HG03342 (cell line): ENCODE measurements around the gene GRM2.
A peak's percentile ranks its signal among the peaks of the same experiment; 100 is the strongest.

Experiments
- ATAC-seq: cut with Tn5 transposase; IDR thresholded peaks from one replicate; pipeline ENCODE4 v1.9.1; 2021; ENCODE audit warnings: mild to moderate bottlenecking, moderate library complexity; ENCODE audit not compliant: unreplicated experiment

Gene GRM2

DNA sequence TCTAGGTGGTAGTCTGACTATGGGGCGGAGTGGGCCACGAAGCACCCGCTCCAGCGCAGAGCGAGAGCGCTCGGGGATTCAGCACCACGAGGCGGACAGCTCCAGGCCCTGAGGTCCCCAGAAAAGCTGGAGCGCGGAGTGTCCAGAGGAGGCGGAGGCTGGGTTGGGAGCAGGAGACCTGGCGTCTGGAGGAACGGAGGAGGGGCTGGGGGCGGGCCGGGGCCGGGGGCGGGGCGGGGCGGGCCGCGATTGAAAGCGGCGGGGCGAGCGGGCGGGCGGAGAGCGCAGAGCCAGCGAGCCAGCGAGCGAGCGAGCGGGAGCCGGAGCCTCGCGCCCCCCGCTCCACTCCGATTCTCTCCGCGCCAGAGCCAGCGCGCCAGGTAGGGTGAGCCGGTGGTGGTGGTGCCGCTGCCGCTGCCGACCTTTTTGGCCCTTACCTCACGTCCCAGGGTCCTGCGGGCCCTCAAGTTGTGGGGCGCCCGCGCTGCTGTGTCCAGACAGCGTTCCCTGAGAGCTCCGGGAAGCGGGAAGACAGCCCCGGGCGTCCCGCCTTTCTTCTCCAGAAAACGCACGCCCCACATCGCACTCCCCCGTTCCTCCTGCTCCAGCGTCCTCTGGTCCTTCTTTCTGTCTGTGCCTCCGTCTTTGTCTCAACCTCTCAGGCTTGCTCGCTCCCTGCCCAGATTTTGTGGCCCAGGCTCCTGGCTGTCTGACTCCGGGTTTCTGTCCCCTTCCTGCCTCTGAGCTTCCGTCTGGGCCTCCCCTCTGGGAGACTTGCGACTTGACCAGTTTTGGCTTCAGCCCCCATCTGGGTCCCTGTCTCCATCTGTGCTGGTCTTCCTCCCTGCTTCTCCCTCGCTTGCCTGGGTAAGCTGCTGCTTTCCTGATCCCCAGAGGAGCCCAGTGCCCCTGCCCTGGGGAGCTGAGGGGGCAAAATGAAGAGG, at the start of gene GRM2:
Gene GRM2 (plus strand): TSS at position 281 of the 944 bp plus-strand sequence. CDS start 1,916 bp downstream, outside the sequence.
- no peak for ATAC-seq

GRCh38 chr3:51657234-51657633, 49.6 kb upstream of the GRM2 start:
- no peak for ATAC-seq

DNA sequence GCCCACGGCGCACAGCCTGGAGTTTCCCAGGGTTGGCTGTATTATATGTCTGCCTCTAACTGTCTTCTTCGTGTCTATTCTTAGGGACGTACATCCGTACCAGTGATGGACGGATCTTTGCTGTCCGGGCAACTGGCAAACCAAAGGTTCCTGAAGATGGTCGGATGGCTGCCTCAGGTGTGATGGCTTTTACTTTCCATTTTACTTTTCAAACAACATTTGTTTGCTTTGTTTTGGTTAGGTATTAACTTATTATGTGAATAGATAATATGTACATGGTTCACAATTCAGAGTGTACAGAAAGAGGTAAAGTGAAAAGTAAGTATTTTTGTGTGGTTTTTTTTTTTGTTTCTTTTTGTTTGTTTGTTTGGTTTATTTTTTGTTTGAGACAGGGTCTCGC, 46.9 kb upstream of the GRM2 start:
- no peak for ATAC-seq

- ATAC-seq = no peak
Measured at GRCh38 chr3:51662456-51662855, 44.4 kb upstream of the GRM2 start.

DNA sequence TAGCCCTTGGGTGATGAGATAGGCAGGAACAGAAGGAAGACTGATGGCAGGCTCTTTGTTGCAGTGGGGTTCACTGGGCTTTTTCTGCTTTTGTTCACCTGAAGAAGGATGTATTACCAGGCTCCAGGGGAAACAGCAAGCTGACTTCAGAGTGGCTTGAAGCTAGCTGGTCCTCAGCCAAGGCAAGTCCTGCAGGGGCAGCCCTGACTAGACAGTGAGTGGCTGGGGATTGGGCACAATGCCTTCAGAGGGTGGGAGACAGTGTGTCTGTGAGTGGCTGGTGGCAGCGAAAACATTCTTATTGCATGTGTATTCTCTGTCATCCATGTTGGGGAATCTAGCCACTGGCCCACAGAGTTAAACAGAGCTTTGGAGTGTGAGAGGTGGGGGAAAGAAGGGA, 38.1 kb upstream of the GRM2 start:
- ATAC-seq = no peak

GRCh38 chr3:51669241-51670052, 37.4 kb upstream of the GRM2 start:
- ATAC-seq = peak; percentile 29

GRCh38 chr3:51670053-51670822, 36.6 kb upstream of the GRM2 start:
- ATAC-seq = no peak

GRCh38 chr3:51670823-51671733, 35.8 kb upstream of the GRM2 start, which contains the start of gene TEX264:
Gene TEX264, plus strand, starts transcription at chr3:51671252. Its CDS starts 3,053 bp downstream, at chr3:51674305.
- ATAC-seq = peak; percentile 70

GRCh38 chr3:51671734-51672475, 35.0 kb upstream of the GRM2 start:
- peak; percentile 26 for ATAC-seq

DNA sequence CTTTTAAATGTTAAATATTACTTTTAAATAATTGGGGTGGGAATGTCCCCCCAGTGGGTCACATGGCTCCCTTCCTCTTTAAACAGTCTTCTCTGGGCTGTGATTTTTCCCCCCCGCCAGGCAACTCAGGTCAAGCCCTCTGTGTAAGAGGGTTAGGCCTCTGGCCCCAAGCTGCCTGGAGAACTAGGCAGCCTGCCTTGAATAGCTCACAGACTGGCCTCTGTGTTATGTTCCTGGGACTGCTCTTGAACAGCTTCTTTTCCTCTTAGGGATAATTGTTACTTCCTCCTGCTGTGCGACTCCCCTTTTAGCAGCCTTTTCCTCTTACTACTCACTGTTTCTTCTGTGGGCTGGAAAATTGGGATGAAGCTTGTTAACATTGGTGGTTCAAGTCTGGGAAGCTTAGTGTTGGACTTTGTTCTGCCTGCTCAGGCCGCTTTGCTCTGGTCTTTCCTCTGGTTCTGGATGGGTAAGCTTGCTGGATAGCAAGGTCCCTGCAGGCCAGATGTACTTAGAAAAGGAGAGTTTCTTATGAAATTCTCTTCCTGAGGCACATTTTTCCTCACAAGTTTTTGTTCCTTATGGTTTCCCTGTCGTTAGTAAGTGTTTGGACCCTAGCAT, 33.6 kb upstream of the GRM2 start:
- ATAC-seq = no peak

DNA sequence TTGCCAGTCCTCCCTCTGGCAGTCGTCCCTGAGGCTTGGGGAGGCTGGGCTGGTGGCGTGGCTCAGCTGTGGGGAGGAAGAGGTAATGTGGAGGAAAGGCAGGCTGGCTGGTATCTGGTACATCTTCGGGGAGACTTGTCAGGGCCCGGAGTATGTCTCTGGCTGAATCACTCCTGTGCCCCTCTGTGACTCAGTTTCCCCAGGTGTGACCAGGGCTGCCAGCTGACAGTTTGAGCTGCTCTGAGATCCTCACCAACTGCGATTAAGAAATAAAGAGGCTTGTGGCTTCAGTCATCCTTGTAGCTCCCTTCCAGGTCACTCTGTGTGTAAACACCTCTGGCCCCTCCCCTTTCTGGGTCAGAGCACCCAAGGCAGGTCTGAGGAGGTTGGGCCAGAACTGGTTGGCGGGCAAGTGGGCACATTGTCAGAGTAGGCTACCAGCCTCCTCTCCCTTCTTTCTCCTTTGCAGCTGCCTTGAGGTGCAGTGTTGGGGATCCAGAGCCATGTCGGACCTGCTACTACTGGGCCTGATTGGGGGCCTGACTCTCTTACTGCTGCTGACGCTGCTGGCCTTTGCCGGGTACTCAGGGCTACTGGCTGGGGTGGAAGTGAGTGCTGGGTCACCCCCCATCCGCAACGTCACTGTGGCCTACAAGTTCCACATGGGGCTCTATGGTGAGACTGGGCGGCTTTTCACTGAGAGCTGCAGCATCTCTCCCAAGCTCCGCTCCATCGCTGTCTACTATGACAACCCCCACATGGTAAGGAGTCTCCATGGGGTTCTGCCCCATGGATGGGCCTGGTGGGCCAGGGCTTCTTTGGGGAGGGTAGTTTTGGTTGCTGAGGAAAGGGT, 32.8 kb upstream of the GRM2 start:
- ATAC-seq = no peak

DNA sequence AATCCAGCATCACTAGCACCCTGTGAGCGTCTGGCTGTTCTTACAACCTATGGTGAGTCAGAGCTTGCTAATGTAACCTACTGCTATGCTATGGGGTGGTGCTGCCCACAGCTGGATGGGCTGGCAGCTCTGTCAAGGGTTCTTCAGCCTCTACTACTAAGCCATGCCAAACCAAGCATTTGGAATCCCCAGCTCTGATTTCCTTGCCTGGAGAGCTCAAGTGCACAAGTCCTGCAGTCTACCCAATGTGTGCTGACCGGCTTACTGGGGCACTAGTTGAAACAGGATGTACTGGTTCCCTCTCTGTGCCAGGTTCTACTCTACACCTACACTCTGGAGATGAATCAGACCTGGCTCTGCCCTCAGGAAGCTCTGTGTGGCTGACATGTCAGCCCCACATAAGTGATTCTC, 31.7 kb upstream of the GRM2 start:
- no peak for ATAC-seq

DNA sequence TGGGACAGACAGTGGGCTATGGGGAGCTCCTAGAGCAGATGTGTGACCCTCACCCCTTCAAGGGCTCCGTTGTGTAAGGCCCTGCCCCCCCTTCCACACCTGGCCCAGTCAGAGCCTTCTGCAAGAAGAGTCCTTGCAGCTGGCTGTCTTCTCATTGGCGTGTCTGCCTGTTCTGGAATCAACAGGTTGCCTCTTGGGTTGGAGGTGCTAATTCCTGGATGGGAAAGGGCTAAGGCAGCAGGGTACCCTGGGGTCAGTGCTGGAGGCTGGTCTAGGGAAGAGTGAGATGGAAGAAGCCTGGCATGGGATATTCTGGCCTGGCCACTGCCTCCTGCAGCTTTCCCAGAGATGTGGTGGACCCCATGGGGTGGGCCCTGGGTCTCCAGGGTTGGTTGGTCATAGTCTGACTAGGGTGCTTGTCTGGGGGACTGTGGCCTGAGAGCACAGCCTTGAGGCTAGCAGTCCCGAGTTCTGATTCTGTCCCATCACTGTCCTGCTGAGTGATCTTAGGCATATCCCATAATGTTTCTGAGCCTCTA, 30.7 kb upstream of the GRM2 start:
- ATAC-seq = no peak

DNA sequence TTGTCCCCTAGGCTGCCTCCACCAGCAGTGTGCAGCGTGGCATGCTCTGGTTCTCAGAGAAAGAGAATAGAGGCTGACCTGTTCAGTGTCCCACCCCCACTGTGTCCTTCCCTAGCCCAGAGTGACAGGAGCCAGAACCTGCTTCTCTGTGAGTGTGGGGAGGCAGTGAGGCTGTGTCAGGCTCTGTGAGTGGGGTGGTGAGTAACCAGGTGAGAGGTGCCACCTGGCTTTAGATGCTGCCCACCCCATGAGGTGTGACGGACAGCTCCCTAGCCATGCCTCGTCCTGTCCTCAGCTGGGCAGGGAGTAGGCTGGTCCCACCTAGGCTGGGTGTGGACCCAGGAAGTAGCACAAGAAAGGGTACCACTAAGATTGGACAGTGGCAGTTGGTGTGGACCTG, 29.5 kb upstream of the GRM2 start:
- no peak for ATAC-seq

DNA sequence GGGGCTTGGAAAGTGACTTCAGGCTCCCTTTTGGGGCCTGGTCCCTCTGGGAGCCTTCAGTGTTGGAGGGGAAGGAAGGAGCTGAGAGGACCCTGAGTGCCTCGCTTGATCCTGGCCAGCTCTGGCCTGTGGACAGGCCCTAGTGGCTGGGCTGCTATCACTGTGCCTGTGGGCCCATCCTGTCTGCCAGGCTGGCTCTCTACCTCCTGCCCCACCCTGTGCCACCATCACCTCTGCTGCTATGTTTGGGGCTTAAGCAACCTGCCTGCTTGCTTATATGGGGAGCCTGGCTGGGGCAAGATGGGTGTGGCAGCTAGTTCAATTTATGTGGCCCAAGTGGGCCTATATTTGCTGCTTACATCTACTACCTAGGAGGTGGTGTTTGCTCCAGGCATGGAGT, 28.7 kb upstream of the GRM2 start:
- ATAC-seq = no peak

- no peak for ATAC-seq
Measured at GRCh38 chr3:51678641-51679040, 28.2 kb upstream of the GRM2 start.

DNA sequence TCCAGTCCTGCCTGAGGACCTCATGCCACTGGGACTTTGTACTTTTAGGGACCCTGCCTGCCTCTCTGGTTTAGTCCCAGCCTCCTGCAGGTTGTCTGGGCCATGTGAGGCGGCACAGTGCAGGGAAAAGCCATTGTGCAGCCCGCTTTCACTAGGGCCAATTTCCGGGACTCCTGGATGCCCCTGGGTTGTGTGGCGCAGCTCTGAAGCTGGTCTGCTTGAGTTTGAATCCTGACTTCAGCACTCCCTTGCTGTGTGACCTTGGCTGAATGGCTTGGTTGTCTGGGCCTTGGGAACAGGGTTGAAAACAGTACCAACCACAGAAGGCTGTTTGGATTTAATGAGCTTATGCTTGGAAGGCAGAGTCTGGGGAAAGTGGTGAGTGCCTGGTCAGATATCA, 27.6 kb upstream of the GRM2 start:
- ATAC-seq = no peak

DNA sequence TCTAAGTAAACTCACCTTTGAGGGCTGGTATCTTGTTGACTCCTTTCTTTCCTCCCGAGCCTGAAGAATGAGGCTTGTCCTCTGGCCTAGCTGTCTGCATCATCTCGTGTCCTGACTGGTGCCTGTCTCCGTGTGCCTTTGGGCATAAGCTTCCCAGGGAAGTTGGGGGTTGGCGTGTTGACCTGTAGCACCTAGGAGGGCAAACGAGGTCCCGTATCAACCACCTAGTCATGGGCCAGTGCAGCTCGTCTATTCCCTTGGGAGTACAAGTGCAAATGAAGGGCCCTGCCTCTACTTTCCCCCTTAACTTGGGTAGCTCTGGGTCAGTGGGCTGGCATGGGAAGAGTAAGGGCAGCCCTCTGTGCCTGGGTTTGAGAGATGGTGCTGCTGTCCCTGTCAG, 27.1 kb upstream of the GRM2 start:
- no peak for ATAC-seq
